HCT116 (cell line): ENCODE results near the gene LRRC66.

Source experiments
- ATF3 ChIP-seq: IDR thresholded peaks from 2 replicates; pipeline ENCODE4 v1.6.1; 2012
- EZH2 ChIP-seq: fragments of 200-600 bp; sonication (generic); IDR thresholded peaks from 2 replicates; pipeline ENCODE4 v1.6.1; 2017; ENCODE audit warnings: antibody characterized with exemption, mixed run types
- EZH2phosphoT487 ChIP-seq: fragments of 200-600 bp; IDR thresholded peaks from 2 replicates; pipeline ENCODE4 v1.6.1; 2018; ENCODE audit warnings: antibody characterized with exemption, borderline replicate concordance
- FOSL1 ChIP-seq: IDR thresholded peaks from 2 replicates; pipeline ENCODE4 v1.6.1; 2012; ENCODE audit warnings: low read depth
- JUND ChIP-seq: IDR thresholded peaks from 2 replicates; pipeline ENCODE4 v1.6.1; 2012
- POLR2A ChIP-seq: IDR thresholded peaks from 2 replicates; pipeline ENCODE4 v1.7.0; 2011; ENCODE audit warnings: borderline replicate concordance; ENCODE audit not compliant: insufficient read depth, insufficient read length; ENCODE audit errors: extremely low read depth
- POLR2AphosphoS5 ChIP-seq: IDR thresholded peaks from 2 replicates; pipeline ENCODE4 v1.6.1; 2011; ENCODE audit warnings: mild to moderate bottlenecking, low read depth, low read length, moderate library complexity
- REST ChIP-seq: IDR thresholded peaks from 2 replicates; pipeline ENCODE4 v1.6.1; 2012; ENCODE audit warnings: low read depth
- SIN3A ChIP-seq: IDR thresholded peaks from 2 replicates; pipeline ENCODE4 v1.6.1; 2012; ENCODE audit warnings: low read depth
- TCF7L2 ChIP-seq: IDR thresholded peaks from 2 replicates; pipeline ENCODE4 v1.7.0; 2011; ENCODE audit warnings: borderline replicate concordance, inconsistent platforms; ENCODE audit not compliant: insufficient read depth, insufficient read length; ENCODE audit errors: extremely low read depth
- YY1 ChIP-seq: IDR thresholded peaks from 2 replicates; pipeline ENCODE4 v1.6.1; 2011; ENCODE audit warnings: low read length, low read depth, moderate library complexity, mild to moderate bottlenecking; ENCODE audit not compliant: insufficient replicate concordance; ENCODE audit errors: extremely low read depth
- TF ChIP-seq, protein P1 (sequence below), 3 experiments: fragments of 200-600 bp in 1 of 3; sonication (generic) in 1 of 3; IDR thresholded peaks in 2 of 3; conservative IDR thresholded peaks in 1 of 3; 2 replicates each; pipeline ENCODE4 v1.5.1; 2012 to 2017; ENCODE audit warnings: low read depth in 2 of 3, low read length in 2 of 3, antibody characterized with exemption in 1 of 3, borderline replicate concordance in 1 of 3, control low read depth in 1 of 3, mild to moderate bottlenecking in 1 of 3, mixed read lengths in 1 of 3, mixed run types in 1 of 3, moderate library complexity in 1 of 3; ENCODE audit not compliant: insufficient read depth in 1 of 3

DNA sequence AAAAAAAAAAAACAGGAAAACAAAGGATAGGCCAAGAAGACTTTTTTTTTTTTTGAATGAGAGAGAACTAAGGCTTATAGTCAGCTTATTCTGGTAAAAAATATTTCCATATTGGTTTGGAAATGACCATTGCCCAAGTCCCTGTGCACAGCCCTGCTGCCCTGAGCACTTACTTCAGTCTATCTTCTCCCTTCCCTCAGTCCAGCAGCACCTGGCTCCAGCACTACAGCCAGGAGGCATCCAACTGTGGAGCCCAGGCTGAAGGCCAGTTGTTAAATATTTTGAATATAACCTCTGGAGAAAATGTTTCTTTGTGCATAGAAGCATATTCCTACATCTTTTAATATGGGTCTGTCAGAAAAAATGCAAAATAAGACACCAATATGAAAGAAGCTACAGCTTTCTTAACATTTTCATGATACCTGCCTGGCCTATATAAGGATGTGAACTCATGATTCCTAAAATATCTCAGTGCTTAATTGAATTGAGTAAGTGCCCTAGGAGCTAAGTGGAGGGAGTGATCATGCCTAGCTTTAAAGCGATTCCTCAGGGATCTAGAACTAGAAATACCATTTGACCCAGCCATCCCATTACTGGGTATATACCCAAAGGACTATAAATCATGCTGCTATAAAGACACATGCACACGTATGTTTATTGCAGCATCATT lies 14.4 kb downstream of the LRRC66 start:
- TF ChIP-seq EZH2phosphoT487 (no peak), TCF7L2 (no peak), REST (no peak), EZH2 (no peak), FOSL1 (no peak), POLR2A (no peak), SIN3A (no peak), JUND (no peak), POLR2AphosphoS5 (no peak), ATF3 (no peak), YY1 (no peak)
- TF ChIP-seq, protein P1, sequence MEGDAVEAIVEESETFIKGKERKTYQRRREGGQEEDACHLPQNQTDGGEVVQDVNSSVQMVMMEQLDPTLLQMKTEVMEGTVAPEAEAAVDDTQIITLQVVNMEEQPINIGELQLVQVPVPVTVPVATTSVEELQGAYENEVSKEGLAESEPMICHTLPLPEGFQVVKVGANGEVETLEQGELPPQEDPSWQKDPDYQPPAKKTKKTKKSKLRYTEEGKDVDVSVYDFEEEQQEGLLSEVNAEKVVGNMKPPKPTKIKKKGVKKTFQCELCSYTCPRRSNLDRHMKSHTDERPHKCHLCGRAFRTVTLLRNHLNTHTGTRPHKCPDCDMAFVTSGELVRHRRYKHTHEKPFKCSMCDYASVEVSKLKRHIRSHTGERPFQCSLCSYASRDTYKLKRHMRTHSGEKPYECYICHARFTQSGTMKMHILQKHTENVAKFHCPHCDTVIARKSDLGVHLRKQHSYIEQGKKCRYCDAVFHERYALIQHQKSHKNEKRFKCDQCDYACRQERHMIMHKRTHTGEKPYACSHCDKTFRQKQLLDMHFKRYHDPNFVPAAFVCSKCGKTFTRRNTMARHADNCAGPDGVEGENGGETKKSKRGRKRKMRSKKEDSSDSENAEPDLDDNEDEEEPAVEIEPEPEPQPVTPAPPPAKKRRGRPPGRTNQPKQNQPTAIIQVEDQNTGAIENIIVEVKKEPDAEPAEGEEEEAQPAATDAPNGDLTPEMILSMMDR (IDR thresholded peaks at IDR 0.05 in 2 of 3, conservative IDR thresholded peaks at IDR 0.05 in 1 of 3; ENCODE audit: borderline replicate concordance in 1 of 3, insufficient read depth in 1 of 3, low read depth in 2 of 3, low read length in 2 of 3), result no peak
